GM04504 (cell line): ENCODE data around the gene PADI3.
"Not testable (repeated sequence)": the region's sequence is repeated elsewhere in the genome, so short reads cannot be mapped to it uniquely, and the experiment has no call there.

Experiments
- DNase-seq: peaks from one replicate; pipeline ENCODE4 v3.0.0-alpha.2; 2012; ENCODE audit warnings: low read depth

PADI3 gene

DNA sequence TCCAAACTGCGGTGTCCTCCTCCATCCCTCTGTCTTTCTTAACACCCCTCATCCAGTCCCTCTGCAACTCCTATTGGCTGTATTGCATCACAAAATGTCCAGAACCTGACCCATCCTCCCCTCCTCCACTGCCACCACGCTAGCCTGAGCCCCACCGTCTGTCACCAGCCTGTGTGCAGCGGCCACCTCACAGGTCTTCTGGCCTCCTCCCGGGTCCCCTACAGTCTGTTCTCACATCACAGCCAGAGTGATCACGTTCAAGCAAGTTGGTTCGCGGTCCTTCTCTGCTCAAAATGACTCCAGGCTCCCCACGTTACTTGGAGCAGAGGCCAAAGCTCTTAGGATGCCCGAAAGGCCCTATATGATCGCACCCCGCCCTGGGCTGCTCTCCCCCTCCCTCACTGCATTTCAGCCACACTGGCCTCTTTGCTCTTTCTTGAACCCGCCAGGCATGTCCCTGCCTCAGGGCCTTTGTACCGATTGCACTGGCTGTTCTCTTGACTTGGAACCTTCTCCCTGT is 56.7 kb downstream of the PADI3 start:
- DNase-seq = no peak

DNA sequence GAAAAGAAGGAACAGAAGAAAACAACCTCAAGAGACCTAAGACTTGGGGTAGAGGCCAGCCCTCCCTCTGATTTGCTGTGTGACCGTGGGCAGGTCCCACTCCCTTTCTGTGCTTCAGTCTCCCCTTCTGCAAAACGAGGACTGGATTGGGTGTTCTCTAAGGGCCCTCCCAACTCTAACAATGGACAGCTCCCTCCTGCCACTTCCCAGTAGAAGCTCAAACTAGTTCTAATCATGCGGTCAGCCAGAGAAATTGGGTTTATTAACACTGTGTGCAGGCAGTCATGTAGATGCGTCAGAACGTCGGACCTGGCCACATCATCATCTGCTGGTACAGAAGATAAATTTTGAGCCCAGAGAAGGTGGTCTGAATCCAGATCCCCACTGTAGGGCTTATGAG is 57.5 kb downstream of the PADI3 start:
- no peak for DNase-seq

DNA sequence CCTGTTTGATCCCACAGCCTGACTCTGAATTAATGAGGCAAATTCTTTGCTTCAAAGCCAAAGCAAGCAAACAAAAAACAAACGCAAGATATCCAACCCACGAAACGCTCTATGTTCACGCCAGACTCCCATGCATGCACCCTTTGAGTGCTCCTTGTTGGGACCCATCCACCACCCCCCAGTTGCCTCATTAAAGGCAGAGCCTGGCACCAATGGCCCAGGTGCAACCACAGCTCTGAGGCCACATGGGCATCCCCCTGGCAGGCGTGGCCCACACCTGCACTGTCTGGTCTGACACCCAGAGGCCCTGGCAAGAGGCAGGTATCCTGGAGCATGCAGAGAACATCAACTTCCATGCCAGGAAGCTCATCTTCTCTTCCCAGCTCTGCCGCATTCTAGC is 58.0 kb downstream of the PADI3 start:
- DNase-seq = no peak

DNA sequence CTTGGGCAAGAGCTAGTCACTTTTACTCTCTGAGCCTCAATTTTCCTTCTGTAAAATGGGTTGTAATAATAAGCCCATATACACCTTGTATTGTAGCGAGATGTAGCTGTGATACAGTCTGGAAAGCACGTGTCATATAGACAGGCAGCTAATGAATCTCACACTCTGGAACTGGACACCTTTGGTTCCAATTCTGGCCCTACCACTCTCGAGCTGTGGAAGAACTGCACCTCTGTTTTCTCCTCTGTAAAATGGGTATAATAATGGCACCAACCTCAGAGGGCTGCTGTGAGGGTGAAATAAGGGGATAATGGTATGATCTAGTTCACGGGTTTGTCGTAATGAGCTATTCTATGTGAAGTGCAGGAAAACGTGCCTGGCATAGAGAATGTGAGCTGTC is 58.4 kb downstream of the PADI3 start:
- no peak for DNase-seq

DNA sequence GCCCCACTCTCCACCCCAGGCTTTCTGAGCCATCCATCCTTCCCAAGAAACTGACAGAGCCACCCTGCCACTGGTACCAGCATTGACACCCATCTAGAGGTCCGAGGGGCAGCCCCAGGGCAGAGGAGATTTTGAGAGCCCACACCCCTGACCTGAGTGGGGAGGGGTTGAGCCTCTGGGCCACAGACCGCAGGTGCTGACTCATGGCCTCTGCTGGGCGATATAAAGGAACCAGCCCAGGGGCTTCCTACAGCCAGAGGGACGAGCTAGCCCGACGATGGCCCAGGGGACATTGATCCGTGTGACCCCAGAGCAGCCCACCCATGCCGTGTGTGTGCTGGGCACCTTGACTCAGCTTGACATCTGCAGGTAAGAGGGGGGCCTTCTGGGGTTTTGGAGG is 59.0 kb downstream of the PADI3 start, which contains the start of gene PADI4:
Gene PADI4 (plus strand): TSS at position 252 of the 400 bp plus-strand sequence. CDS start 26 bp downstream, at position 278.
- DNase-seq = no peak

DNA sequence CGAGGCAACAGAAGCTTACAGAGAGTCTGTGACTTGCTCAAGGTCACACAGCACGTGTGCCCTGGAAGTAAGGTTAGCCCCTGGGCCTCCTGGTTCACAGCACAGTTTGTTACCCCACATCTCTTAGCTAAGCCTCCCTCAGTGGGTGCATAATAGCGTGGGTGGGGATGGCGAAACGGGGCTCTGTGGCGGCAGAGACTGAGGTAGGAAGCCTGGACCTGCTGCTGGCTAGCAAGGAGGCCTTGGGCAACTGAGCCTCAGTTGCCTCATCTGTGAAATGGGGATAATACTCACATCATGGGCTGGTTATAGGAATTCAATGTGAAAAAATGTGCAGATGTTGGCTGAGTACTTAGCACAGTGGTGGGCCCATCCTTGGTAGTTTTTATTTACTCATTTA is 59.7 kb downstream of the PADI3 start:
- no peak for DNase-seq

DNA sequence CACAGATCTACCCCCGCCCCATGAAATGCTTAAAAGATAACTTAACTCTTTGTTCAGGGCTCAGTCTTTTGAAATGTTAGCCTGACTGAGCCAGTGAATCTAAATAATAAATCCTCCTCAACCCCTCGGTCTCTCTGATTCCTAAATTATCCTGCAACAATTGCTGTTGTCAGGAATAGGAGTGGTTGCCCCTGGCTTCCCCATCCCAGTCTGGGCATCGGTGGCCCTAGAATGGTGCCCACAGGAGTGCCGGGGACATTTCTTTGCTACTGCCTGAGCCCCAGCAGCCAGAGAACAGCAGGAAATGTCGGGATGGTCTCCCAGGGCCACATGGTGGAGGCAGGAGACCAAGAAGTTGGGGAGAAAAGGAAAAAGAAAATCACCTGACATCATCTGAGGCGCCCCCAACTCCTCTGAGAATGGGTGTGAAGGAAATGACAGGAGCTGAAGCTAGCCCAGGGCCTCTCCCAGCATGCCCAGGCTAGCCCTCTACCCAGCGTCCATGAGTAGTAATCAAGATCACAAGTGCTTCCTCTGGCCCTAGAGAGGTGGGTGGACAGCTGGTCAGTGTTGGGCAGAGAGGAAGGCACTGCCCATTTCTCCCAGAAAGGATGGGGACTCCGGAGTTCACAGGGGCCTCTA is 60.6 kb downstream of the PADI3 start:
- DNase-seq = no peak

DNA sequence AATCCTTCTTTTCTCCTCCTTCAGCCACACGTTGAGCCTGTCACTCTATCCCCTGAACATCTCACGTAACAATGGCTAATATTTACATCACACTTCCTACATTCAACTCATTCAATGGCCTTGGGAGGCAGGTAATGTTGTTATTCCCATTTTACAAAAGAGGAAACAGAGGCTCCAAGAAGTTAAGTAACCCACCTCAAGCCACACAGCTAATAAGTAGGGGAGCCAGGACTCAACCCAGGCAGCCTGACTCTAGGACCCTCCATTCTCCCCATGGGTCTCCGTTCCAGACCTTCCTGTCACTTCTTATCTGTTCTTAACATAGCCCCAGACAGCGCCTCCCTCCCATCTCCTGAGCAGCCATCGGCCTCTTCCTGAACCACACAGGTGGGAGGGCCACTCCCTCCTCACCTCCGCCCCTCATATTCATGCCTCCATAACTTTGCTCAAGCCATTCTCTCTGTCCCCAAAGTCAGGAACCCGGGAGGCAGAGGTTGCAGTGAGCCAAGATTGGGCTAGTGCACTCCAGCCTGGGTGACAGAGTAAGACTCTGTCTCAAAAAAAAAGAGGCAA is 61.3 kb downstream of the PADI3 start:
- no peak for DNase-seq

DNA sequence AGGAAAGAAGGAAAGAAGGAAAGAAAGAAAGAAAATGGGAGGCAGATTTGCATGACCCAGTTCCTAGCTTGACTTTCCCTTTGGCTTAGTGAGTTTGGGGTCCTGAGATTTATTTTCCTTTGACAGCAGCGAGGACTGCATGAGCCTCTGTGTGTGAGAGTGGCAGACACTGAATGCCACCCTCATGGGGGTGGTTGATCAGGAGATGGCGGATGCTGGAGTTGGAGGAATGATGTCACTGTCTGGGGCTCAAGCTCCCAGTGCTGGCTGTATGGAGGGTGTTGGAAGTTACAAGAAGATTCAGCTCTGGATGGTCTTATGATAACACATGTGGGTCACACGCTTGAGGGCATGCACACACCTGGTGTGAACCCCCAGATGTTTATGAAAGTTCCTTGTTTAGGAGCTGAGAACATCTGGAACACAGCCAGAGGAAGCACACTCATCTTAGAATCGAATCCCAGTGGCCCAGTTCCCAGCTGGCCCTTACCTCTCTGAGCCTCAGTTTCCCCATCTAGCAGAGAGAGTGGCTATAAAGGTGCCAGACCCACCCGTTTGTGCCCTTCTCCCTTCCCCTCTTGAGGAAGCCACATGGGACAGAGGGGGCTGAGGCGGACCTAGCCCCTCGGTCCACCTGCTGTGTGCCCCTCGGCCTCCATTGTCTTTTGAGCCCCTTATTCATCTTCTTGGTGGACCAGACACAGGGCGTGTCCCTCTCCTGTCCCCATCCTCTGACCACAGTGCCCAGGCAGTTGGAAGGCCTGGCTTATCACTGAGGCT is 64.8 kb downstream of the PADI3 start:
- no peak for DNase-seq

DNA sequence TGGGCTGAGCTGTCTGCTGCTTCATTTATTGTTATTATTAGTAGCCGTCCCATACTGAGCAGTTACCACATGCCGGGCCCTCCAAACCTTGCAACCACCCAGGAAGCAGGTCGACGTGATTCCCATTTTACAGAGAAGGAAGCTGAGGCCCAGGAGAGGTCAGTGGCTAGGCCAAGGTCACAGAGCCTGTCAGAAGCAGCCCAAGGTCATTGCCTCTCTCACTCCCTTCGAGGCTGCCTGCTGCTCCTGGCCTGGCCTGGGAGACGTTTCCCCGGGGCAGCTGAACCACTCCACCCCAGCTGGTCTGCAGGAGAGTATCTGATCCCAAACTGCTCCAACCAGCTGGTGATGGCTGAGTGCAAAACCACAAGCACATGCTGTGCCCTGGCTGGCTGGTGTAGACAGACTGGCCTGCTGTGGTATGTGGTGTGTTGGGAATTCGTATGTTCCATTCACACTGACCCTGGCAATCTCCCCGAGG is 65.6 kb downstream of the PADI3 start:
- DNase-seq = no peak

DNA sequence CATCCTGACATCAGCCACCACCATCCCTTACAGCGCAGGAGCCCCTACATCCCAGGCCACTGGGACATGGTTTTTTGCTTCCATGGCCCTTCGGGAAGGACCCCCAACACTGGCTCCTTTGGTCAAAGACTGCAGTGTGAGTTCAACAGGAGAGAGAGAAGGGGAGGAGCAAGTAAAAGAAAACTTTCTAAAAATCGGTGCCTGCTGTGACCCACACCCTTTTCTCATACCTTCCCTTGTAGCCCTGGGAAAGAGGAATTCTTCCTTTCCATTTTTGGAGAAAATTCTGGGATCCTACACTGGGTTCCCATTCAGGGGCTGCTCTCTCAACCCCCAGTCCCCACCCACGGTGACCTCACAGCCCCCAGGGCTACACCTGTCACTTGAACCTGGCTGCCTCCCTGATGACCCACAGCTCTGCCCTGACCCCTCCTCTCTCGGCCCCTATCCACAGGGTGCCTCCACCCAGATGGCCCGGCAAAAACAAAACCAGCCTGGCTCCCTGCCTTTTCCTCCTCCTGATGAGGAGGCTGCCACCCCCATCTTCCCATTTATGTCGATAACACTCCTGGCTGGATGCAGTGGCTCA is 66.7 kb downstream of the PADI3 start:
- DNase-seq = no peak

DNA sequence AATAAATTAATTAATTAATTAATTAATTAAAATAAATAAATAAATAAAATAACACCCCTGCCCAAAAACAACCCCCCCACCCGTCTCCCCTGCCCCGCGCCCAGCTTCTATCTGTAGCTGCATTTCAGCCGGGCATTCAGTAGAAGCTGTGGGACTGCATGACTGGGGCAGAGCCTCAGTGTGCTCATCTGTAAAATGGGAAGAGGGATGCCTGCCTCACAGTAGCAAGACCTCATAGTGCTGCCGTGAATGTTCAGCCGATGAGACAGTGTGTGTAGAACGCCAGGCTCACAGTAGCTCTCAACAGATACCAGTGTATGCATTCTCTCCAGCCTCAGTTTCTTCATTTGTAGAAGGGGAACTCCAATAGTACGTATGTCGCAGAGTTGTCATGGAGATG is 67.8 kb downstream of the PADI3 start:
- DNase-seq = no peak

DNA sequence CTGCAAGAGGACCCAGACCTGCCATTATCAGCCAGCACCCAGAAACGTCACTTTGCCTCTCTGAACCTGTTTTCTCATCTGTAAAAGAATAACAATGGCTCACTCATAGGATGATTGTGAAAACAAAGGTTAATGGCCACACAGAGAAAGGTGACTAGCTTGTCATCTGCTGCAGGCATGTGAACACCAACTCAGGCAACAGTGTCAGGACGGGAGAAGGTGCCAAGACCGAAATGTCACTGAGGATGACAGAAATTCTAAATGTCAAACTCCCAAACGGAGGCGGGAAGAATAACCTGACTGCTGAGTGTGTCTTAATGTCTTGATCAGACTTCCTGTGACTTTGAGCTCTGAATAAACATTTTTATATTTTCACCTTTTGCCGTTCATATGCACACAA is 69.4 kb downstream of the PADI3 start:
- DNase-seq = no peak

DNA sequence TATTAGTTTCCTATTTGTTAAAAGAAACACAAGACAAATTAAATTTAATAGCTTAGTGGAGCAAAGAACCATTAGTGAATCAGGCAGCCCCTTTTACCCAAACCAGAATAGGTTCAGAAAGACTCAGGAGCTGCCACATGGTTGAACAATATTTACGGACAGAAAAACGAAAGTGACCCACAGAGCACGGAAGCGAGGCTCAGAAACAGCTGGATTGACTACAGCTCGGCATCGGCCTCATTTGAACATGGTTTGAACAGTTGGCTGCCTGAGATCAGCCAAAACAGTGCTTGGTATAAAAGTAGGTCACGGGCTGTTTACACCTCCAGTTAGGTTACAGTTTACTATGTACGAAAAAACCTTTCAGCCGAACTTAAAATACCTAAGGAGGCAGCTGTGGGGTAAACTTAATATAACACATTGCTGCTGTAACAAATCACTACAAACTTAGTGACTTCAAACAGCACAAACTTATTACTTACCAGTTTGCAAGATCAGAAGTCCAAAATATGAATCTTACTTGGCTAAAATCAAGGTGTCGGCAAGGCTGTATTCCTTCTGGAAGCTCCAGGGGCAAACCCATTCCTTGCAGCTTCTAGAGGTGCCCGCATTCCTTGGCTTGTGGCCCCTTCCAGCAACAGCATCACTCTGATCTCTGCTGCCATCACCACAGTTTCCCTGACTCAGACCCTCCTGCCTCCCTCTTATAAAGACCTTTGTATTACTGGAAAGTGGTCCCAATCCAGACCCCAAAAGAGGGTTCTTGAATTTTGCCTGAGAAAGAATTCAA is 70.9 kb downstream of the PADI3 start:
- no peak for DNase-seq

DNA sequence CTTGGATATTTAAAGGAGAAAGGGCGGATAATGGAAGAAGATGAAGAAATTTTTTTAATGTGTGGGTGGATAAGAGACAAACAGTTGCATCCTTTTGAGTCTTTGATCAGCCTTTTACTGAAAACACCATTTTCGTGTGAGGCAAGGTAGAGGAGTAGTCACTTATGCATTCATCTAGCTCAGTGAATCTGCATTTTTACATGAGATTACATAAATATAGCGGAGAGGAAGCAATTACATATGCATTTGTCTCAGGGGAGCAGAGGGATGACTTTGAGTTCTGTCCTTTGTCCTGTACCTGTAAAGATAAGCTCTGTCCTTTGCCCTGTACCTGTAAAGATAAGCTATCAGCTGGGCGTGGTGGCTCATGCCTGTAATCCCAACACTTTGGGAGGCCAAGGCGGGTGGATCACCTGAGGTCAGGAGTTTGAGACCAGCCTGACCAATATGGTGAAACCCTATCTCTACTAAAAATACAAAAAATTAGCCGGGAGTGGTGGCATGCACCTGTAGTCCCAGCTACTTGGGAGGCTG is 73.0 kb downstream of the PADI3 start:
- not testable (repeated sequence) for DNase-seq

DNA sequence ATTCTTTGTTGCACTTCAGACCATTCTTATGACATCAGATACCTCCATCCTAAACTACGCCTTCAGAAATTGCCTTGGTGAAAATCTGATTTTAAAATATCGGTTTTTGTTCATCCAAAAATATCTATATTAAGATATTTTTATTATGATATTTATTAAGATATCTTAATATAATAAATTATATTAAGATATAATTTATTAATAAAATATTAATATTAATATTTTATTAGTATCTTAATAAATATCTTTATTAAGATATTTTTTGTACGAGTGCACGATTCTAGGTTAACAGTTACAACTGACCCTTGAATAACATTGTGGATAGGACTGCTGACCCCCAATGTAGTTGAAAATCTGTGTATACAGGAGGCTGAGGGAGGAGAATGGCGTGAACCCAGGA is 80.0 kb downstream of the PADI3 start:
- DNase-seq = no peak

DNA sequence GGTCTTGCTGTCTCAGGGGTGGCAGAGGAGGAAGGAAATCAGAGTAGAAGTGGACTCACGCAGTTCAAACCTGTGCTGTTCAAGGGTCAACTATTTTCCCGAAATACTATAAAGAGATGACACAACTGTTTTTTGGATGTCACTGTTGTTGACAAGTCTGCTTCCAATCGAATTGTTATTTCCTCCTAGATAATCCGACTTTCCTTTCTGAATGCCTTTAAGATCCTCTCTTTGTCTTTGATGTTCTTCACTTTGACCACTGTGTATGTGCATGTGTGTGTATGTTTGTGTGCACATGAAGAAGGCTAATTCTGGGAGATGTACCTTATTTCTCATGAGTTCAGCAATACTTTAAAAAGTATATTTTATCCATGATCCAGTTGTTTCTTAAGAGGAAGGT is 80.7 kb downstream of the PADI3 start:
- DNase-seq = no peak

DNA sequence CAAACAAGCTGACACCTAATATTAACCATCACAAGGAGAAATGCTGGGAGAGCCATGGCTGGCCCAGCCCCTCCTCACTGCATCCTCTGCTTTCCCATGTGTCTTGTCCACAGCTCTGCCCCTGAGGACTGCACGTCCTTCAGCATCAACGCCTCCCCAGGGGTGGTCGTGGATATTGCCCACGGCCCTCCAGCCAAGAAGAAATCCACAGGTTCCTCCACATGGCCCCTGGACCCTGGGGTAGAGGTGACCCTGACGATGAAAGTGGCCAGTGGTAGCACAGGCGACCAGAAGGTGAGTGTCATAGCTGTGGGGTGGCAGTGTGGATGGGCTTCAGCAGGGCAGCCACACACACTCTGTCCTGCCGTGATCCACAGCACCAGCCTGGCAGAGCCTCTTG is 82.0 kb downstream of the PADI3 start:
- DNase-seq = no peak

DNA sequence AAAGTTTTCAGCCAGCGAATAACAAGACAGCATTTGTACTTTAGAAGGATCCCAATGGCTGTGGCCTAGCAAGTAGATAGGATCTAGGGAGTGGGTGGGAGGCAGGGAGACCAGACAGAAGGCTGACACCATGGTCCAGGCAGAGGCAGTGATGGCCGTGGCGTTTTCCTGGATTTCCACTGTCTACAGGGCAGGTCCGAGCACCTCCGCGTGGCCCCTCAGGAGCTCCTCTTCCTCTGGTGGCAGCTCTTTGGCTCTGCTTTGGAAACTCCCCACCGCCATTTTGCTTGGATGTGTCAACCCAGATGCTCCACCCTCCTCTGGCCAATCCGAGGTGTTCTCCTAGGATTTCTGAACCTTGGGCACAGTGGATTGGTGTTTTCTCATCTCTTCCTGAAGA is 84.2 kb downstream of the PADI3 start:
- no peak for DNase-seq
